NCI-H1694 treated with DMSO at 0.1 percent for 48 hours (cell line): Measurements from ENCODE around the gene CDR2.

Experiments used
- DNase-seq: peaks from one replicate; lab custom pipeline; 2025; lab: John Stamatoyannopoulos, UW

The CDR2 gene

GRCh38 chr16:22323959-22324786 lies 50.2 kb downstream of the CDR2 start:
- no peak for DNase-seq

GRCh38 chr16:22323173-22323958 lies 51.1 kb downstream of the CDR2 start:
- DNase-seq, result no peak

- no peak for DNase-seq
Observed at GRCh38 chr16:22322741-22323140, 51.7 kb downstream of the CDR2 start.

DNA sequence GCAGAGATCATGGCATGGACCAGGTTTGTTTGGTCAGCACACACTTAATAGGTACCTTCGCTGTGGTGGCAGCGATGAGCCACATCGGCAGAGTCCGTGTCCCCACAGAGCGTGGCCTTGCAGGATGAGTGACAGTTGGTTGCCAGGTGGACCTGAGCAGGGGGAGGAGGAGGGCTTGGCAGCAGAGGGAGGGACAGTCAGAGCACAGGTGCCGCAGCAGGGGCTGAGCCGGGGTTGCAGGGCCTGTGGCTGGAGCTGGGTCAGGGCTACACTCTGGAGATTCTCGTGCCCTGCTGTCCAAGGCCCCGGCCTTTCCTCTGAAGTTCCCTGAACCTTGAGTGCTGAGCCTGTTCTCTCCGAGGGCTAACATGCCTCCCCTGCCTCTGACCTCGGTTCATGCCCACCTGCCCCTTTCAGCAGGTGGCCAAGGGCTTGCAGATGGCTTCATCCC lies 52.4 kb downstream of the CDR2 start:
- DNase-seq, result no peak

GRCh38 chr16:22321340-22322001 lies 52.9 kb downstream of the CDR2 start:
- peak; percentile 65 for DNase-seq

- no peak for DNase-seq
Observed at GRCh38 chr16:22320572-22321339, 53.7 kb downstream of the CDR2 start.

- DNase-seq, result no peak
Observed at GRCh38 chr16:22318690-22319358, 55.6 kb downstream of the CDR2 start.

- DNase-seq, result no peak
Observed at GRCh38 chr16:22317625-22318024, 56.8 kb downstream of the CDR2 start.

- DNase-seq, result no peak
Observed at GRCh38 chr16:22317001-22317530, 57.4 kb downstream of the CDR2 start.

DNA sequence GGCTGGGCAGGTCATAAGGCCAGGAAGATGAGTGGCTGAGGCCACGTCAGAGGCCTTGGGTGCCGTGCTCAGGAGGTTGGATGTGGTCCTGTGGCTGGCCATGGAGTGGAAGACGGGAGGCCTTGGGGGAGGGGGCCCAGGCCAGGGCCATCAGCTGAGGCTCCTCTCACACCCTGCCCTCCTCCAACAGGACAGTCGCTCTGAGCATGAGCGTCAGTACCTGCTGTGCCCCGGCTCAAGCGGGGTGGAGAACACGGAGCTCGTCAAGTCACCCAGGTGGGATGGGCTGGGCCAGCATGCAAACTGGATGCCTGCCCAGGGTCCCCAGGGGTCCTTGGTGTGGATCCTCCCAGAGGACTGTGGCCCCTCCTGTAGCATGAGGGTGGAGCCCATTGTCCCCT lies 58.0 kb downstream of the CDR2 start:
- DNase-seq, result no peak

DNA sequence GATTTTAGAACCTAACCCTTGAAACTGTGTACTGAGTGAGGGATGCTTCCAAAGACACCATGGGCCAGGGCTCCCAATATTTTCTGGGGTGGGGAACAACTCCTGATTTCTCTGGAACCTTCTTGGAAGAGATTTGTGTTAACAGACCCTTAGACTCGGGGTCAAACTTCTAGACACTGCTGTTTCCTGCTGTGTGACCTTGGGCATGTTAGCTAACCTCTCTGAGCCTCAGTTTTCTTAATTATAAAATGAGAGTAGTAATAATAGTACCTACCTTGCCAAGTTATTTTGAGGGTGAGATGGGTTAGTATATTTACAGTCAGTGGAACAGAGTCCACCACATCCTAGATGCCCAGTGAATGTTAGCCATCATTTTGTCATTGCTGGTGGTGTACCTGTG lies 58.4 kb downstream of the CDR2 start:
- DNase-seq, result no peak

GRCh38 chr16:22314661-22315626 lies 59.5 kb downstream of the CDR2 start:
- no peak for DNase-seq

DNA sequence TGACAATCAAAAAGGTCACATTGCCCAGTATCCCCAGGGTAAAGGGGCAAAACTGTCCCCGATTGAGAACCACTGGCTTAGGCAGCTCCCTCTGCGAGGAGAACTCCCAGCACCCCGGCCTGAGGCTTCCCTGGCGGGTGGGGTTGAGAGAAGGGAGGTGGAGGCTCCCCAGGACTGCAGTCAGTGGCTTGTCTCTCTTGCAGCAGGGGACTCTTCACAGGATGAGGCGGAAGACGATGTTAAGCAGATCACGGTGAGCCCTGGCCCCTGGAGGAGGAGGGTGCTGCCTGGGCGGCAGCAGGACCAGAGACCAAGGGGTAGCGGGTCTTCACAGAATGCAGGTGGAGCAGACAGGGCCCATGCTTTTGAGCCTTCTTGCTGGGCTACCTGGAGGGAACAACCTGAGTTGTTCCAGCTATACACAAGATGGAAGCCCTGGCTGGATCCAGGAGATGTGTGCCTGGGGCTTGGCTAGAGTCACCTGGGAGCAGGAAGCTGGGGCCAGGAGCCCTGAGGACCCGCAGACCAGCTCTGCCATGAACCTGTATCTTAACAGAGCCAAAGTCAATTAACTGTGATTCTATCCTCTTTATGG lies 60.4 kb downstream of the CDR2 start:
- DNase-seq, result no peak

GRCh38 chr16:22312897-22313781 lies 61.3 kb downstream of the CDR2 start:
- DNase-seq, result no peak

GRCh38 chr16:22311520-22311919 lies 62.9 kb downstream of the CDR2 start:
- no peak for DNase-seq

DNA sequence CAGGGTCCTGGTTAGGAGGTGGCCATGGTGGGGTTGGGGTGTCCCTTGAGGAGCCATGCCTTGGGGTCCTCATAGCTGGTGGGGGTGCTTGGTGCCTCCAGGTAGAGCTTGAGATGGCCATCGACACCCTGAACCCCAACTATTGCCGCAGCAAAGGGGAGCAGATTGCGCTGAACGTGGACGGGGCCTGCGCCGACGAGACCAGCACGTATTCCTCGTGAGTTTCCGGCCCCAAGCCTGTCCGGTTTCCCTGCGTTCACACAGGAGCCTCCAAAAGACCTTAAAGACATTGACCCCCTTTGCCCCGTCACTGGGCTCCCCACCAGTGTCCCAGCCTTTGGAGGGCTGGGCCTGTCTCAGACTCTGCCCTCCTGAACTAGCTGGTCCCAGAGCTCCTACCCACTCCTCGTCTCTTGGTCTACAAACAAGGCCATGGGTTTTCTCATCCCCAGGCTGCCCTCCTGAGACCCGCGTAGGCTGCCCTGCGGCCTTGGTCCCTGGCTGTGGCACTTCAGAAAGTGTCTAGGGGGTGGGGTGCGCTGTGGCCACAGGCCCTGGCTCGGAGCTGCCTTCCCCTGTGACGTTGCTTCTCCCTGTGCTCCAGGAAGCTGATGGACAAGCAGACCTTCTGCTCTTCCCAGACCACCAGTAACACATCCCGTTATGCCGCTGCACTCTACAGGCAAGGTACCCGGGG lies 65.4 kb downstream of the CDR2 start:
- DNase-seq, result no peak

GRCh38 chr16:22307838-22308237 lies 66.6 kb downstream of the CDR2 start:
- DNase-seq, result no peak

- DNase-seq, result no peak
Observed at GRCh38 chr16:22306788-22307187, 67.6 kb downstream of the CDR2 start.
